Caco-2 (cell line): ENCODE results near the gene STK38L. TPM values are rescaled to one million over a fixed set of nuclear protein-coding genes. Genes with fewer than 3 reads are reported as not detected.

Experiments
- BruUV-seq: library from RNA; stranded (reverse); fragments of 400-500 nt; replicated peaks from 2 replicates; lab custom pipeline; 2021; lab: Mats Ljungman, UMichigan
- CTCF ChIA-PET: fragments of 300-600 bp; sonication (Branson Sonifier 250); formaldehyde crosslinking; loops from one replicate; lab custom pipeline; 2022; ENCODE audit warnings: antibody characterized with exemption; lab: Charles Lee
- POLR2A ChIA-PET: fragments of 300-600 bp; sonication (Branson Sonifier 250); formaldehyde crosslinking; loops from one replicate; lab custom pipeline; 2022; ENCODE audit warnings: antibody characterized with exemption; lab: Charles Lee
- DNase-seq, 2 experiments: peaks; one replicate each; pipeline versions ENCODE4 v3.0.0 to v3.0.0-alpha.2; 2020 to 2022
- H3K27me3 ChIP-seq: replicated peaks from 2 replicates; pipeline ENCODE4 v1.6.0; 2011; ENCODE audit warnings: low read length; ENCODE audit not compliant: control insufficient read depth, insufficient read depth
- H3K36me3 ChIP-seq: 2 replicates; pipeline ENCODE4 v1.5.1; 2011; ENCODE audit warnings: low read length; ENCODE audit not compliant: control insufficient read depth, insufficient read depth
- H3K4me1 ChIP-seq: fragments of 250-450 bp; sonication (Bioruptor Pico); 2 replicates; pipeline ENCODE4 v1.5.1; 2020; ENCODE audit warnings: mild to moderate bottlenecking
- H3K4me3 ChIP-seq: 2 replicates; pipeline ENCODE4 v1.5.1; 2011; ENCODE audit warnings: low read depth, mild to moderate bottlenecking, control low read depth, low read length
- H3K9me3 ChIP-seq: fragments of 250-450 bp; sonication (Bioruptor Pico); 2 replicates; pipeline ENCODE4 v1.5.1; 2020; ENCODE audit warnings: mild to moderate bottlenecking, moderate library complexity
- H3K27ac Mint-ChIP-seq: one replicate; pipeline ENCODE4 v1.8.0; 2022; ENCODE audit warnings: mixed read lengths; ENCODE audit not compliant: unreplicated experiment
- H3K27me3 Mint-ChIP-seq: one replicate; pipeline ENCODE4 v1.8.0; 2022; ENCODE audit warnings: mixed read lengths; ENCODE audit not compliant: insufficient read depth, unreplicated experiment
- H3K36me3 Mint-ChIP-seq: one replicate; pipeline ENCODE4 v1.8.0; 2022; ENCODE audit warnings: mild to moderate bottlenecking, mixed read lengths; ENCODE audit not compliant: insufficient read depth, unreplicated experiment
- H3K4me1 Mint-ChIP-seq: one replicate; pipeline ENCODE4 v1.8.0; 2022; ENCODE audit warnings: low read depth, mixed read lengths; ENCODE audit not compliant: unreplicated experiment
- H3K4me3 Mint-ChIP-seq: one replicate; pipeline ENCODE4 v1.8.0; 2022; ENCODE audit warnings: mild to moderate bottlenecking, moderate library complexity, mixed read lengths; ENCODE audit not compliant: unreplicated experiment
- H3K9me3 Mint-ChIP-seq: one replicate; pipeline ENCODE4 v1.8.0; 2022; ENCODE audit warnings: mixed read lengths; ENCODE audit not compliant: unreplicated experiment
- CTCF ChIP-seq, 2 experiments: fragments of 200-600 bp in 1 of 2; IDR thresholded peaks; 1 replicate in 1 of 2; 2 replicates in 1 of 2; pipeline versions ENCODE4 v1.5.1 to v1.8.0; 2011 to 2022; ENCODE audit warnings: antibody characterized with exemption in 1 of 2, control low read depth in 1 of 2, inconsistent platforms in 1 of 2, low read depth in 1 of 2, low read length in 1 of 2, mild to moderate bottlenecking in 1 of 2, moderate library complexity in 1 of 2; ENCODE audit not compliant: insufficient read depth in 1 of 2, severe bottlenecking in 1 of 2, unreplicated experiment in 1 of 2
- intact Hi-C: fragments of 100-400 bp; cut with micrococcal nuclease; formaldehyde crosslinking; loops from one replicate; pipeline ENCODE4 v1.10.0; 2022; ENCODE audit not compliant: unreplicated experiment
- total RNA-seq: library from RNA; stranded (reverse); gene quantifications from 2 replicates; pipeline ENCODE4 v1.2.3, GENCODE V29; 2022

Gene STK38L
- total RNA-seq, 1 experiment from 2014 or later = 59.4 TPM

- no TSS peak for BruUV-seq
- ChIA-PET POLR2A (no interaction called here), CTCF (no interaction called here)
- intact Hi-C loops = no loop called here
- Mint-ChIP-seq H3K9me3 (no peaks in the 10 kb centered on the region), H3K36me3 (no peaks in the 10 kb centered on the region), H3K4me3 (no peak overlapping the region), H3K27me3 (no peaks in the 10 kb centered on the region), H3K4me1 (peaks cover 41% of the 10 kb centered on the region), H3K27ac (no peak overlapping the region)
- no peak overlapping the region for H3K4me3 ChIP-seq
- H3K4me1 ChIP-seq = peaks cover 38% of the 10 kb centered on the region
- no peaks in the 10 kb centered on the region for H3K27me3 ChIP-seq
- TF ChIP-seq CTCF (IDR thresholded peaks at IDR 0.05; ENCODE audit: insufficient read depth in 1 of 2, low read depth in 1 of 2, low read length in 1 of 2, severe bottlenecking in 1 of 2, unreplicated experiment in 1 of 2) = no peak
- DNase-seq = no peak
- no peaks in the 10 kb centered on the region for H3K36me3 ChIP-seq
- H3K9me3 ChIP-seq = no peaks in the 10 kb centered on the region
Measured at GRCh38 chr12:27276275-27276674, 32.2 kb downstream of the STK38L start.

- no peak overlapping the region for H3K27ac Mint-ChIP-seq
- H3K36me3 Mint-ChIP-seq = no peaks in the 10 kb centered on the region
- H3K9me3 Mint-ChIP-seq = no peaks in the 10 kb centered on the region
- Histone ChIP-seq H3K36me3 (no peaks in the 10 kb centered on the region), H3K27me3 (no peaks in the 10 kb centered on the region), H3K4me1 (peaks cover 37% of the 10 kb centered on the region), H3K4me3 (no peak overlapping the region), H3K9me3 (no peaks in the 10 kb centered on the region)
- peak; percentile 41 to 48 for DNase-seq
- intact Hi-C loops = no loop called here
- CTCF ChIA-PET = no interaction called here
- no peak overlapping the region for H3K4me3 Mint-ChIP-seq
- peaks cover 29% of the 10 kb centered on the region for H3K4me1 Mint-ChIP-seq
- TF ChIP-seq CTCF (IDR thresholded peaks at IDR 0.05; ENCODE audit: insufficient read depth in 1 of 2, low read depth in 1 of 2, low read length in 1 of 2, severe bottlenecking in 1 of 2, unreplicated experiment in 1 of 2) = no peak
- POLR2A ChIA-PET = no interaction called here
- no TSS peak for BruUV-seq
- no peaks in the 10 kb centered on the region for H3K27me3 Mint-ChIP-seq
Measured at GRCh38 chr12:27277846-27278260, 33.8 kb downstream of the STK38L start.

GRCh38 chr12:27279826-27280225 lies 35.7 kb downstream of the STK38L start:
- POLR2A ChIA-PET = no interaction called here
- H3K27ac Mint-ChIP-seq = peak overlapping the region; percentile 36
- no peaks in the 10 kb centered on the region for H3K9me3 Mint-ChIP-seq
- H3K4me3 Mint-ChIP-seq = no peak overlapping the region
- BruUV-seq = no TSS peak
- no peaks in the 10 kb centered on the region for H3K9me3 ChIP-seq
- no peaks in the 10 kb centered on the region for H3K36me3 Mint-ChIP-seq
- peaks cover 28% of the 10 kb centered on the region for H3K4me1 Mint-ChIP-seq
- DNase-seq = no peak
- H3K27me3 ChIP-seq = no peaks in the 10 kb centered on the region
- CTCF ChIA-PET = no interaction called here
- intact Hi-C loops = loop anchor here (5.0 kb wide), 1 partner anchor 83 kb away; no protein-coding TSS in a partner anchor
- H3K36me3 ChIP-seq = no peaks in the 10 kb centered on the region
- no peak overlapping the region for H3K4me3 ChIP-seq
- TF ChIP-seq CTCF (IDR thresholded peaks at IDR 0.05; ENCODE audit: insufficient read depth in 1 of 2, low read depth in 1 of 2, low read length in 1 of 2, severe bottlenecking in 1 of 2, unreplicated experiment in 1 of 2) = no peak
- peaks cover 35% of the 10 kb centered on the region for H3K4me1 ChIP-seq
- H3K27me3 Mint-ChIP-seq = no peaks in the 10 kb centered on the region
